ENCODE results near the gene MELTF. TPM values are rescaled to one million over a fixed set of nuclear protein-coding genes. Genes with fewer than 3 reads are reported as not detected.

MELTF gene
- total and polyA plus RNA-seq, 9 of the 15 experiments (the other 6 are each of a cell fraction or from before 2014, with no cell fraction given), result 0.35 to 10.5 (median 4.5) TPM

DNA sequence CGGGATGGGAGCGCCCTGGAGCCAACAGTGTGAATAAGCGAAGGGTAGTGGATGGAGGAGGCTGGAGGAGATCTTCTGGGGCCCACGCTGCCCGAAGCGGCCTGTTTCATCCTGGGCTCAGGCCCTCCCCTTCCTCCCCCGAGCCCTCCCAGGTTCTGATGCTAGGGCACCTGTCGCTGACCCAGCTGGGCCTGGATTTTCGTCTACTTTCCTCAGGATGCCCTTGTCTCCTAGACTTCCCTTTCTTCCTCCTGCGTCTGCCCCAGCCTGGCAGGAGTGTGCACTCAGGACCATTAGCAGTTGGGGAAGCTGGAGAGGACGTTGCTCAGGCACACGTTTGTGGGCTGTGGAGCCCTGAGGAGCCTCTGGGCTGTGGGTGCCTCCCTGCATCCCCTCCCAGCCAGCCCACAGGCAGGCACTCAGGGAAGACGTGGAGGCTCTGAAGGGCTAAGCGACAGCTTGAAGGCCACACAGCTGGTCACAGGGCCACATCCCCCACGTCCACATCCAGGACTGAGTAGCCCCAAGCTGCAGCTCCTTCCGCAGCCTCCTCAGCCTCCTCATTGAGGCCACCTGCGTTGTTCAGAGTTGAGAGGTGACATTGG lies 37.1 kb downstream of the MELTF start (continued):
- TF ChIP-seq E4F1 (CRISPR knock-in tag; IDR thresholded peaks at IDR 0.05; ENCODE audit: borderline replicate concordance) (no peak), ZNF146 (CRISPR knock-in tag; IDR thresholded peaks at IDR 0.05; ENCODE audit: unreplicated experiment) (no peak), SMARCE1 (IDR thresholded peaks at IDR 0.05) (no peak), HMG20B (CRISPR knock-in tag; IDR thresholded peaks at IDR 0.05) (no peak), BCOR (IDR thresholded peaks at IDR 0.05) (no peak), HIVEP1 (CRISPR knock-in tag; IDR thresholded peaks at IDR 0.05) (no peak), KLF13 (tag; IDR thresholded peaks at IDR 0.05; ENCODE audit: borderline replicate concordance, low read depth) (no peak), TFAM (CRISPR knock-in tag; conservative IDR thresholded peaks at IDR 0.05) (no peak), SMAD4 (CRISPR knock-in tag; conservative IDR thresholded peaks at IDR 0.05) (no peak), HNRNPK (IDR thresholded peaks at IDR 0.05; ENCODE audit: low read depth, low read length, poor library complexity, severe bottlenecking) (no peak), MEIS2 (IDR thresholded peaks at IDR 0.05; ENCODE audit: partially characterized antibody) (no peak)

Data from K562 (cell line).